HEK293 (cell line): ENCODE data around the gene RING1.

Experiments used
- CTCF ChIP-seq: fragments of 450-650 bp; formaldehyde crosslinking; IDR thresholded peaks from 2 replicates; pipeline ENCODE4 v1.5.1; 2016; ENCODE audit warnings: missing biosample characterization, missing genetic modification characterization
- ZFHX2 ChIP-seq: fragments of 450-650 bp; formaldehyde crosslinking; conservative IDR thresholded peaks from 2 replicates; pipeline ENCODE4 v1.5.1; 2016; ENCODE audit warnings: missing biosample characterization, missing genetic modification characterization
- ZNF391 ChIP-seq: fragments of 450-650 bp; formaldehyde crosslinking; IDR thresholded peaks from 2 replicates; pipeline ENCODE4 v1.5.1; 2016; ENCODE audit warnings: low read depth, missing biosample characterization, missing genetic modification characterization, borderline replicate concordance
- ZNF558 ChIP-seq: fragments of 450-650 bp; formaldehyde crosslinking; IDR thresholded peaks from 2 replicates; pipeline ENCODE4 v1.5.1; 2016; ENCODE audit warnings: missing biosample characterization, missing genetic modification characterization

- no peak for TF ChIP-seq ZNF558 (tag by site-specific recombination)
- TF ChIP-seq ZFHX2 (tag by site-specific recombination): no peak
- TF ChIP-seq ZNF391 (tag by site-specific recombination): no peak
- TF ChIP-seq CTCF (tag by site-specific recombination): no peak
These were observed 44.8 kb upstream of the RING1 start for GRCh38 chr6:33163540-33163939.
